Esophagus squamous epithelium (tissue), 5 donors: ENCODE data around the gene GNB5. TPM values are rescaled to one million over a fixed set of nuclear protein-coding genes. Genes with fewer than 3 reads are reported as not detected.
A peak's percentile ranks its signal among the peaks of the same experiment; 100 is the strongest.

Experiments used
- DNase-seq: peaks from one replicate; lab custom pipeline; 2025; lab: John Stamatoyannopoulos, UW
- H3K27ac ChIP-seq, 4 donors: fragments of 200-600 bp; sonication (generic); one replicate each; pipeline ENCODE4 v1.5.1; 2016 to 2019; ENCODE audit warnings: mild to moderate bottlenecking in 1 of 4
- H3K27me3 ChIP-seq, 4 donors: fragments of 200-600 bp; sonication (generic); 1 replicate in 3 of 4; 2 replicates in 1 of 4; pipeline versions ENCODE4 v1.5.1 to v1.6.0; 2017 to 2021; ENCODE audit warnings: antibody characterized with exemption in 1 of 4
- H3K36me3 ChIP-seq, 3 donors: fragments of 200-600 bp; sonication (generic); one replicate each; pipeline ENCODE4 v1.5.1; 2016 to 2019
- H3K4me1 ChIP-seq, 3 donors: fragments of 200-600 bp; sonication (generic); one replicate each; pipeline ENCODE4 v1.5.1; 2017 to 2019
- H3K4me3 ChIP-seq, 4 donors: fragments of 200-600 bp; sonication (generic); 1 replicate in 3 of 4; 2 replicates in 1 of 4; pipeline ENCODE4 v1.5.1; 2016 to 2019; ENCODE audit warnings: mild to moderate bottlenecking in 2 of 4, moderate library complexity in 1 of 4
- H3K9me3 ChIP-seq, 3 donors: fragments of 200-600 bp; sonication (generic); one replicate each; pipeline ENCODE4 v1.5.1; 2016 to 2019
- CTCF ChIP-seq, 6 experiments: fragments of 450-650 bp in 4 of 6; fragments of 200-600 bp in 2 of 6; sonication (generic) in 2 of 6; IDR thresholded peaks; one replicate each; pipeline ENCODE4 v1.5.1; 2016 to 2019; ENCODE audit warnings: antibody characterized with exemption in 6 of 6, mild to moderate bottlenecking in 4 of 6, moderate library complexity in 4 of 6
- POLR2A ChIP-seq, 4 donors: fragments of 450-650 bp; IDR thresholded peaks; one replicate each; pipeline ENCODE4 v1.6.1; 2017; ENCODE audit warnings: antibody characterized with exemption in 4 of 4, mild to moderate bottlenecking in 4 of 4, moderate library complexity in 3 of 4
- WGBS, 2 donors: methylation state at CpG; one replicate each; pipeline ENCODE4 v1.1.5; 2018; 5-methylcytosine and 5-hydroxymethylcytosine counted together
- intact Hi-C: fragments of 100-400 bp; cut with DNase I; formaldehyde crosslinking; loops from one replicate; pipeline ENCODE4 v1.15.0; 2022
- total RNA-seq, 4 donors: library from RNA; depleted of rRNA; stranded (reverse); fragments of >200 nt; gene quantifications; one replicate each; pipeline ENCODE4 v1.1.0, GENCODE V29; 2016
- donor health status: DM: yes; HTN: yes; CAD: no.

The GNB5 gene
- total RNA-seq, 4 donors from 2014 or later: 16.4 to 22.3 (median 19.9) TPM

DNA sequence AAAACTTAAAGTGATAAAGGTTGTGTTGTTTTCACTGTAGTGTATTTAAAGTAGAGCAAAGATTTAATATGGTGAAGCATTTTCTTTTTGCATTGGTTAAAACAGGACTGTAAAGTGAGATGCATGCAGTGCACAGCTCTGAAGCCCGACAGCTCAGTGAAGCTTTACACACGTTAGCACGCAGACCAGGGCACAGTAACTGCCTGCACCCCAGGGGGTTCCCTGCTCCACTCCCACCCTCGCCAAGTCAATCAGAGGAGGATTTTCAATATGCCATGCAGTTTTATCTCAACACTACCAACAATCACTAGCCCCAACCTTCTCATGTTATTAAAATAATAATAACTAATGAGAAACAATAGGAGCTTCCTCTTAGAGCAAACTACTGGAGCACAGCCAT, 50.5 kb downstream of the GNB5 start:
- Histone ChIP-seq H3K27me3 (no peaks in the 10 kb centered on the region), H3K36me3 (peaks cover 0 to 16% (median 0%) of the 10 kb centered on the region in 3 donors), H3K4me1 (peaks cover 0 to 16% (median 0%) of the 10 kb centered on the region in 3 donors), H3K4me3 (no peak overlapping the region), H3K9me3 (no peaks in the 10 kb centered on the region), H3K27ac (no peak overlapping the region)
- 84 to 93% methylated on average over 4 of the region's 4 CpGs for WGBS, 2 donors
- DNase-seq: no peak
- TF ChIP-seq CTCF (IDR thresholded peaks at IDR 0.05) (no peak), POLR2A (IDR thresholded peaks at IDR 0.05) (no peak)
- intact Hi-C loops: no loop called here

DNA sequence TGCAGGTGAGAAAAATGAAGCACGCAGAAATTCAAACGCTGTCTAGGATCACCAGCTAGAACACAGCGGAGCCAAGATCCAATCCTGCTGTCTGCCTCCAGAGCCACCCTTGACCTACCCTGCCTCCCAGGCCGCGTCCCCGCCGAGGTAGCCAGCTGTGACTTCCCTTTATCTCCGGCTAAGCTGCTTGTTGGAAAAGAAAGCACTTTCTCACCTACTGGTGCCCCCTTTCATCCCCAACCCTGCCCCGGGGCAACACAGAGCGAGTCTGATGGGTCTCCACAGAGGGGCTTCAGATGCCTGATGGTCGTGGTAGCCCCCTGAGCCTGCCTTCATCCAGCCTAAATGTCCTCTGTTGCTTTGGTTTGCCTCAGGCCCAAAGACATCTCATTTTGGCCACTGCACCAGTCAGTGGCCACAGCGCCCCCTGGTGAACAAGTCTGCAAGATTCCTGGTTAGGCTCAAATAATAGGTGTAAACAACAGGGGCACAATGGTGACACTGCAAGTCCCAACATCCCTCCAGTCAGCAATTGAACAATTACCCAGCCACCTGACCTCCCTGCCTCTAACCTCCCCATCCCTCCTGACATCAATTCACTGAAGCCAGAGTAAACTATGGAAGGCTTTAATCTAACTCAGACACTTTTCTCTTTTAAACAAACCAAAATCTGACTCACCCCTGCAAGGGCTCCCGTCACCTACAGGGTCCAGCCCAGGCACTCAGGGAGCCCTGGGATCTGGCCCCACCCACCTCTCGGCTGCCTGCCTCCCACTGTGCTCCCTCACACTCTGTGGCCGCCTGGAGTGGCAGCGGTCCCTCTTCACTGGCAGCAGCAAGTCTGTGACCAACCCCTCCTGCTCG, 51.4 kb downstream of the GNB5 start:
- 61 to 64% methylated on average over 15 to 16 of the region's 17 CpGs for WGBS, 2 donors
- no peaks in the 10 kb centered on the region for H3K27me3 ChIP-seq
- no peaks in the 10 kb centered on the region for H3K9me3 ChIP-seq
- H3K36me3 ChIP-seq: peaks cover 0 to 23% (median 0%) of the 10 kb centered on the region in 3 donors
- H3K4me1 ChIP-seq: peaks cover 0 to 16% (median 0%) of the 10 kb centered on the region in 3 donors
- TF ChIP-seq POLR2A (IDR thresholded peaks at IDR 0.05) (no peak), CTCF (IDR thresholded peaks at IDR 0.05) (peak; percentile 72 to 87 (median 82))
- peak overlapping the region in 1 of 4 donors; percentile 22 for H3K27ac ChIP-seq
- H3K4me3 ChIP-seq: no peak overlapping the region
- DNase-seq: no peak
- intact Hi-C loops: loop anchor here (10.0 kb wide), 1 partner anchor 155 kb away; no protein-coding TSS in a partner anchor

DNA sequence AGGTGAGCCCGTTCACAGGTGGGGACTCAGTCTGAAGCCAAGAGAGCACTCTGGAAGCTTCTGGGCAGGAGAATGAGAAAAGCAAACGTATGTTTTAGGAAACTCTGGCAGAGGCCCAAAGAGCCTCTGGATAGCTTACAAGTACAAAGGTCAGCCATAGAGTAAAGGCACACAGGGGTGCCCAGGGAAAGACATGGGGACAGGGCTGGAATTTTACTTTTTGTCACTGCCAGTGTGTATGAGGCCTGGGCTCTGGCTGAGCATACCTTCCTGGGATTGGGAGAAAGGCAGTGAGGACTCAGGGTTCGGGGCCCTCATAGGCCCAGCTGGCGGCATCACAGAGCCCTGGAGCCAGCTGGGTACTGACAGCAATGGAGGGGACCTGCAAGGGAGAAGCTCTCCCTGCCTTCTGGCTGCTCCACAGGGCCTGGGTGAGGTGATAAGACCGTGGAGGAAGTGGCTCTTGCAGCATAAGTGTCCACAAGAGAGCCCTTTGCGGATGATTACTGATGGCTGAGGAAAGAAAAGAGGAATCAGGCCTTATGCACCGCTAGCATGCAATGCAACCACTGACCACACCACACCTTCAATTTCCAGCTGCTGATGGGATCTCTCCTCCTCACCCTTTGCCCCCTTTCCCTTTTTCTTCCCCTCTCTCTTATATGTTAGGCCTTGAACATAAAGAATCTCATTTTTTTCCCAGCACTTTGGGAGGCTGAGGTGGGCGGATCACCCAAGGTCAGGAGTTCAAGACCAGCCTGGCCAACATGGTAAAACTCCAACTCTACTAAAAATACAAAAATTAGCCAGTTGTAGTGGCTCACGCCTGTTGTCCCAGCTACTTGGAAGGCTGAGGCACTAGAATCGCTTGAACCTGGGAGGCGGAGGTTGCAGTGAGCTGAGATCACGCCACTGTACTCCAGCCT, 53.5 kb downstream of the GNB5 start:
- peaks cover 0 to 16% (median 0%) of the 10 kb centered on the region in 3 donors for H3K4me1 ChIP-seq
- intact Hi-C loops: loop anchor here (10.0 kb wide), 1 partner anchor 153 kb away; no protein-coding TSS in a partner anchor
- DNase-seq: no peak
- H3K27me3 ChIP-seq: no peaks in the 10 kb centered on the region
- H3K4me3 ChIP-seq: no peak overlapping the region
- WGBS, 2 donors: 79 to 83% methylated on average over 9 to 12 of the region's 12 CpGs
- TF ChIP-seq CTCF (IDR thresholded peaks at IDR 0.05): peak in 1 of 6 experiments; percentile 5
- TF ChIP-seq POLR2A (IDR thresholded peaks at IDR 0.05): no peak
- H3K36me3 ChIP-seq: peaks cover 0 to 23% (median 0%) of the 10 kb centered on the region in 3 donors
- H3K9me3 ChIP-seq: no peaks in the 10 kb centered on the region
- H3K27ac ChIP-seq: no peak overlapping the region

DNA sequence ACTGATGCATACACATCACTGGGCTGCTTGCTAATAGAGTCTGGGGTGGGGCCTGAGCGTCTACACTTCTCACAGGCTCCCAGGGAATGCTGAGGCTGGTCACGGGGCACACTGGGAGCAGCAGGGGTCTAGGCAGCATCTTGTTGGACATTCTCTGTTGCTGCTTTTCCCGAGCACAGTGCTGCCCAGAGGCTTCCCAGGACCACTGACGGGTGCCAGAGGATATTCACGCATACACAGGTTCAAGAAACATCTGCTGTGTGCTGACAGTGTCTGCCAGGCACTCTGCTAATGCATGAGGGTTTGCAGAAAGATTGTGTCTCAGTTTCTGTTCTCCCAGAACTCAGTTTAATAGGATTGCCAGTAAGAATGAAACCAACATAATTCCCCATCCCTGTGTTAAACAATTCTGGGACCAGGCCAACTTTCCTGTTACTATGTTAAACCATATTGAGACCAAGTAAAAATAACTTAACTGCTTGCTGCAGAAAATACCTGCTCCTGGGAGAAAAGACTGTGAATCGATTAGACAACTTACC, 54.7 kb downstream of the GNB5 start:
- intact Hi-C loops: loop anchor here (10.0 kb wide), 1 partner anchor 152 kb away; no protein-coding TSS in a partner anchor
- no peaks in the 10 kb centered on the region for H3K27me3 ChIP-seq
- TF ChIP-seq POLR2A (IDR thresholded peaks at IDR 0.05): no peak
- TF ChIP-seq CTCF (IDR thresholded peaks at IDR 0.05): no peak
- no peak overlapping the region for H3K27ac ChIP-seq
- H3K36me3 ChIP-seq: peaks cover 0 to 34% (median 0%) of the 10 kb centered on the region in 3 donors
- DNase-seq: no peak
- H3K4me1 ChIP-seq: peaks cover 0 to 16% (median 0%) of the 10 kb centered on the region in 3 donors
- WGBS, 2 donors: 56 to 75% methylated on average over 5 to 6 of the region's 6 CpGs
- no peak overlapping the region for H3K4me3 ChIP-seq
- H3K9me3 ChIP-seq: no peaks in the 10 kb centered on the region
